Lower leg skin (tissue), 3 donors: Measurements from ENCODE around the gene MRPL3.

ENCODE experiments used
- POLR2A ChIP-seq, 2 donors: fragments of 450-650 bp; IDR thresholded peaks; one replicate each; pipeline ENCODE4 v1.6.1; 2016 to 2017; ENCODE audit warnings: antibody characterized with exemption in 2 of 2, mild to moderate bottlenecking in 1 of 2, moderate library complexity in 1 of 2
- TF ChIP-seq, protein P1 (sequence below), 3 donors: fragments of 450-650 bp; IDR thresholded peaks; one replicate each; pipeline ENCODE4 v1.5.1; 2016; ENCODE audit warnings: antibody characterized with exemption in 3 of 3, mild to moderate bottlenecking in 3 of 3, moderate library complexity in 2 of 3

- no peak for TF ChIP-seq POLR2A (IDR thresholded peaks at IDR 0.05)
- TF ChIP-seq, protein P1, sequence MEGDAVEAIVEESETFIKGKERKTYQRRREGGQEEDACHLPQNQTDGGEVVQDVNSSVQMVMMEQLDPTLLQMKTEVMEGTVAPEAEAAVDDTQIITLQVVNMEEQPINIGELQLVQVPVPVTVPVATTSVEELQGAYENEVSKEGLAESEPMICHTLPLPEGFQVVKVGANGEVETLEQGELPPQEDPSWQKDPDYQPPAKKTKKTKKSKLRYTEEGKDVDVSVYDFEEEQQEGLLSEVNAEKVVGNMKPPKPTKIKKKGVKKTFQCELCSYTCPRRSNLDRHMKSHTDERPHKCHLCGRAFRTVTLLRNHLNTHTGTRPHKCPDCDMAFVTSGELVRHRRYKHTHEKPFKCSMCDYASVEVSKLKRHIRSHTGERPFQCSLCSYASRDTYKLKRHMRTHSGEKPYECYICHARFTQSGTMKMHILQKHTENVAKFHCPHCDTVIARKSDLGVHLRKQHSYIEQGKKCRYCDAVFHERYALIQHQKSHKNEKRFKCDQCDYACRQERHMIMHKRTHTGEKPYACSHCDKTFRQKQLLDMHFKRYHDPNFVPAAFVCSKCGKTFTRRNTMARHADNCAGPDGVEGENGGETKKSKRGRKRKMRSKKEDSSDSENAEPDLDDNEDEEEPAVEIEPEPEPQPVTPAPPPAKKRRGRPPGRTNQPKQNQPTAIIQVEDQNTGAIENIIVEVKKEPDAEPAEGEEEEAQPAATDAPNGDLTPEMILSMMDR (IDR thresholded peaks at IDR 0.05): no peak
These were observed 70.3 kb downstream of the MRPL3 start for GRCh38 chr3:131432441-131432840.
